Effector memory CD8-positive, alpha-beta T cell (primary cell): Measurements from ENCODE around the gene PSMB7.
A peak's percentile ranks its signal among the peaks of the same experiment; 100 is the strongest.

ENCODE experiments used
- ATAC-seq: fragments of 150-1000 bp; cut with Tn5 transposase; replicated peaks from 2 replicates; pipeline ENCODE4 v1.10.0; 2021; ENCODE audit warnings: mild to moderate bottlenecking, moderate library complexity
- DNase-seq, 3 experiments: peaks; one replicate each; pipeline ENCODE4 v3.0.0; 2021
- H3K27ac Mint-ChIP-seq, 2 donors: one replicate each; pipeline ENCODE4 v1.8.0; 2022; ENCODE audit warnings: mild to moderate bottlenecking in 2 of 2, mixed read lengths in 2 of 2, moderate library complexity in 2 of 2
- H3K27me3 Mint-ChIP-seq, 2 donors: one replicate each; pipeline ENCODE4 v1.8.0; 2022; ENCODE audit warnings: mixed read lengths in 2 of 2
- H3K36me3 Mint-ChIP-seq: one replicate; pipeline ENCODE4 v1.8.0; 2022; ENCODE audit warnings: mild to moderate bottlenecking, moderate library complexity, mixed read lengths; ENCODE audit not compliant: insufficient read depth
- H3K4me1 Mint-ChIP-seq, 2 donors: one replicate each; pipeline ENCODE4 v1.8.0; 2022; ENCODE audit warnings: low read depth in 2 of 2, mixed read lengths in 2 of 2
- H3K4me3 Mint-ChIP-seq, 2 donors: one replicate each; pipeline ENCODE4 v1.8.0; 2022; ENCODE audit warnings: mild to moderate bottlenecking in 2 of 2, mixed read lengths in 2 of 2, moderate library complexity in 2 of 2
- H3K9me3 Mint-ChIP-seq, 2 donors: one replicate each; pipeline ENCODE4 v1.8.0; 2022; ENCODE audit warnings: mixed read lengths in 2 of 2

Gene PSMB7

GRCh38 chr9:124344291-124345050 is 70.8 kb downstream of the PSMB7 start:
- H3K27ac Mint-ChIP-seq, result peak overlapping the region in 1 of 2 donors; percentile 46

DNA sequence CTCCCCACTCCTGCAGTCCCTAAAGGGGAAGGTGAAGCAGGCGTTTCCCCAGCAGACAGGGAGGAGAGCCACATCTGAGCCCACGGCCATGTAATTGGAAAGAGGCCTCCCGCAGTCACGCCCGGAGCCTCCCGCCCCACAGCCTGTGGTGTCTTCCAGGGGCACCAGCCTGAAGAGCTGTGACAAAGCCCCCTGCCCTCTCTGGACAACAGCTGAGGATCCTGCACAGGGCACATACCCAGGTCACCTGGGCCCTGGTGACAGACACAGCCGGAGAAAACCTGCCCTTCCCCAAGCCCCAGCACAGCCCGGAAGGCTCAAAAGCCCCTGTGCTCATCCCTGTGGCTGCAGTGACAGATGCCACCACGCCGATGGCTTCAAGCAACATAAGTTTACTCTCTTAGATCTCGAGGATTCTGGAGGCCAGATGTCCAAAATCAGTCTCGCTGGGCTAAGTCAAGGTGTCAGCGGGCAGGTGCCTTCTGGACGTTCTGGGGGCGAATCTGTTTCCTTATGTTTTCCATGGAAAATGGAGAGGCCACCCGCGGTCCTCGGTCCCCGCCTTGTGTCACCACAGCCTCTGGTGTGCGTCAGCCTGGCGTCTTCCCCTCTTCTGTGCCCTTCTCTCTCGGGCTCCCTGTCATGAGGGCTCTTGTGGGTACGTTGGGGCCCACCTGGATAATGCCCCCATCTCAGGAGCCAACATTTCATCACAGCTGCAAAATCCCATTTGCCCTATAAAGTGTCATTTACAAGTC is 71.5 kb downstream of the PSMB7 start:
- no peaks in the 10 kb centered on the region for H3K27me3 Mint-ChIP-seq
- peaks cover 14% of the 10 kb centered on the region for H3K36me3 Mint-ChIP-seq
- H3K4me3 Mint-ChIP-seq, result no peak overlapping the region
- no peaks in the 10 kb centered on the region for H3K9me3 Mint-ChIP-seq
- H3K4me1 Mint-ChIP-seq, result peaks cover 0 to 1% of the 10 kb centered on the region in 2 donors
- no peak for ATAC-seq
- DNase-seq, result no peak
- peak overlapping the region in 1 of 2 donors; percentile 46 for H3K27ac Mint-ChIP-seq

More at GRCh38 chr9:124344291-124345050, 70.8 kb downstream of the PSMB7 start:
- Mint-ChIP-seq H3K4me1 (peaks cover 0 to 1% of the 10 kb centered on the region in 2 donors), H3K9me3 (no peaks in the 10 kb centered on the region), H3K36me3 (peaks cover 18% of the 10 kb centered on the region), H3K27me3 (no peaks in the 10 kb centered on the region), H3K4me3 (no peak overlapping the region)
- DNase-seq (no peak), ATAC-seq (no peak)

DNA sequence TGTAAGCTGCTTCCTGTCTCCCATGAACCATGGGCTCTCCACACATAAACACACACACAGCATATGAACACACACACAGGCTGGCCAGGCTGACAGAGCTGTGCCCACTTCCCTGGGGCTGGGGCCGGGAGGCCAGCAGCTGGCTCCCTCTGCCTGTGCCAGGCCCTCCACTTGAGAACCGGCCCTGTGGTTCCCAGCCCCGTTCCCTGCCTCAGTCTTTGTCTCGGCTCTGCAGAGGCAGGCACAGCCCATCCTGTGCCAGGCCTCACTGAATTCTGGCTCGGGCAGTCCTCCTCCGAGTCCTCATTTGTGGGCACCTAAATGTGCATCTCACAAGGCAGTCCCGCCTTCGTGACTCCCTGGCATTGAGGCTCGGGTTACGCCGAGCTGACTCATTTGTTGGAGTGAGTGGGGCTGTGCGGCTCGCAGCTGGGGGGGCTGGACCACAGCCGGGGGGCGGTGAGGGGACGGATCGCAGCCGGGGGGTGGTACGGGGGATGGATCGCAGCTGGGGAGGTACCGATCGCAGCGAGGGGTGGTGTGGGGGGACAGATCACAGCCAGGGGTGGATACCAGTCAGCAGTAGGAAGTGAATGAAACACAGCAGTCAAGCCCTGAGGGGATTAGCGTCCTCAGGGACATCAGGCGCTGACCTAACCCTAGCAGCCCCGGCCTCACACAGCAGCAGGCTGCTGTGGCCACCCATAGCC is 72.3 kb downstream of the PSMB7 start:
- ATAC-seq (no peak), DNase-seq (no peak)
- Mint-ChIP-seq H3K36me3 (peaks cover 10% of the 10 kb centered on the region), H3K27ac (no peak overlapping the region), H3K27me3 (no peaks in the 10 kb centered on the region), H3K4me3 (no peak overlapping the region), H3K9me3 (no peaks in the 10 kb centered on the region), H3K4me1 (peaks cover 0 to 1% of the 10 kb centered on the region in 2 donors)

GRCh38 chr9:124342402-124342775 is 72.9 kb downstream of the PSMB7 start:
- DNase-seq (no peak), ATAC-seq (no peak)
- peaks cover 10% of the 10 kb centered on the region for H3K36me3 Mint-ChIP-seq
- no peak overlapping the region for H3K4me3 Mint-ChIP-seq
- no peak overlapping the region for H3K27ac Mint-ChIP-seq
- no peaks in the 10 kb centered on the region for H3K27me3 Mint-ChIP-seq
- H3K4me1 Mint-ChIP-seq, result peaks cover 0 to 1% of the 10 kb centered on the region in 2 donors
- no peaks in the 10 kb centered on the region for H3K9me3 Mint-ChIP-seq

DNA sequence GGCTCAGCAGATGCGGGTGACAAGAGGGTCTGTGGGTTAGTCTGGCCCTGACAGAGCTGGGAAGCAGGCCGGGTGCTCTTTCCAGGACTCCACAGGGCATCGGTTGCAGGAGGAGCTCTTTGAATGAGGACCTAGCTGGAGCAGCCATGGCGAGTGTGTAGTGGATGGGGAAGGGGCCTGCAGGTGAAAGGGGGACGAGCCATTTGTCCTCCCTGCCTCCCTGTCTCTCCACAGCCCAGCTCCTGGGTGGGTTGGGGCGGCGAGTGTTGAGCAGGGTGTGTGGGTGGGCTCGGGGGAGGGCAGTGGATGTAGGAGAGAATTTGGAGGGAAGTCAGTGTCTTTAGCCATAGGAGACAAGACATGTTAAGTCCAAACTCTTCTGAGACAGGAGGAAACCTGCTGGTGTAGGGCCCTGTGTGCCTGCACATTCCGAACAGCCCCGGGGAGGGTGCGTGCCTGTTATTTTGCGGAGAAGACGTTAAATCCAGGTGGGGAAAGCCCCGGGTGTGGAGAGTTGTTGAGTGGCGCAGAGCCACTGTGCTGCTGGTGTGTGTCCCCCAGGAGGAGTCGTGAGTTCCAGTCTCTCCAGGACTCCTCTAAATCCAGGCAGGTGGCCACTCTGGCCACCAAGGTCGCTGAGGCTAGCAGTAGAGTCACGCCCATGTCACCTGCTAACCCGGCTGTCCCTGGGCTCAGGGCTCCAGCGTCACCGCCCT is 73.6 kb downstream of the PSMB7 start:
- peak overlapping the region; percentile 49 to 76 for H3K27ac Mint-ChIP-seq
- ATAC-seq, result no peak

GRCh38 chr9:124340219-124341069 is 74.8 kb downstream of the PSMB7 start:
- Mint-ChIP-seq H3K9me3 (no peaks in the 10 kb centered on the region), H3K4me3 (no peak overlapping the region), H3K27me3 (no peaks in the 10 kb centered on the region), H3K4me1 (peaks cover 0 to 1% of the 10 kb centered on the region in 2 donors), H3K27ac (peak overlapping the region in 1 of 2 donors; percentile 76), H3K36me3 (peaks cover 3% of the 10 kb centered on the region)
- DNase-seq (no peak), ATAC-seq (no peak)

More for the DNA sequence above, 73.6 kb downstream of the PSMB7 start:
- Mint-ChIP-seq H3K36me3 (peaks cover 7% of the 10 kb centered on the region), H3K9me3 (no peaks in the 10 kb centered on the region), H3K4me1 (peaks cover 0 to 1% of the 10 kb centered on the region in 2 donors), H3K4me3 (no peak overlapping the region), H3K27me3 (no peaks in the 10 kb centered on the region)
- no peak for DNase-seq

- Mint-ChIP-seq H3K27ac (no peak overlapping the region), H3K36me3 (peaks cover 3% of the 10 kb centered on the region), H3K27me3 (no peaks in the 10 kb centered on the region), H3K4me3 (no peak overlapping the region), H3K4me1 (peaks cover 0 to 1% of the 10 kb centered on the region in 2 donors), H3K9me3 (no peaks in the 10 kb centered on the region)
- ATAC-seq, result no peak
- no peak for DNase-seq
Measured at GRCh38 chr9:124339603-124340146, 75.6 kb downstream of the PSMB7 start.

- H3K9me3 Mint-ChIP-seq, result no peaks in the 10 kb centered on the region
- ATAC-seq (no peak), DNase-seq (no peak)
- H3K27me3 Mint-ChIP-seq, result no peaks in the 10 kb centered on the region
- H3K4me3 Mint-ChIP-seq, result no peak overlapping the region
- peaks cover 3% of the 10 kb centered on the region for H3K36me3 Mint-ChIP-seq
- no peak overlapping the region for H3K27ac Mint-ChIP-seq
- H3K4me1 Mint-ChIP-seq, result peaks cover 0 to 1% of the 10 kb centered on the region in 2 donors
Measured at GRCh38 chr9:124337562-124337961, 77.7 kb downstream of the PSMB7 start.

- Mint-ChIP-seq H3K27me3 (no peaks in the 10 kb centered on the region), H3K4me1 (peaks cover 0 to 1% of the 10 kb centered on the region in 2 donors), H3K9me3 (no peaks in the 10 kb centered on the region), H3K27ac (no peak overlapping the region), H3K4me3 (no peak overlapping the region), H3K36me3 (peaks cover 3% of the 10 kb centered on the region)
- ATAC-seq (no peak), DNase-seq (no peak)
Measured at GRCh38 chr9:124335320-124335707, 79.9 kb downstream of the PSMB7 start.

DNA sequence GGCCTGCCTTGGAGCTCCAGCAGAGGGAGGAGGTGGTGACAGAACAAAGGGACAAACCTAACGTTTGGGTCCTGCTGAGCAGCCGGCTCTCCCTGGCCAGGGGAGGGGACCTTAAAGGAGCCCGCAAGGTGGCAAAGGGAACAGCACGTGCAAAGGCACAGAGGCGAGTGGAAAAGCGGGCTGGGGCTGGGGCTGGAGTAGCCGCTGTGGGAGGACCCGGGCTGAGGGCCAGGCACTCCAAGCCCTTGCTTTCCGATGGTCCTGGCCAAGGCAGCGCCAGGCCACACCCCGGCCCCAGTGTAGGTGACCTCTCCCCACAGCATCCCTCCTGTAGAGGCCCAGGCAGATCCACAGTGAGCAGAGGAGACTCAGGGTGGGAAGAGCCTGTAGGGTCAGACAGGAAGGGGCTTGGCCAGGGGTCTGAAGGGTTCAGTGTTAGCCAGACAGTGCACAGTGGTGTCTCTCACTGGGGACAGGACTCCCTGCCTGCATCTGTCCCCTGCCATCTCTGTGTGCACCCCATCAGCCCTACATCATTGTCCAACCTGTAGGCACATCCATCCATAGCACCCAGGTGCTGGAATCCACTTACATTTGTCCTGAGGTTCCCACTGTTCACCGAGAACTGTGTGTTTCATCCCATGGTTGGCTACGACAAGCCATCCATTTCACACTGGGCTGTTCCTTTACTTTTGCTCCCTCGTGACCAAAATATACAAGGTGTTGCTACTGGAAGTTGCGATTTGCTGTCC is 80.5 kb downstream of the PSMB7 start:
- ATAC-seq (no peak), DNase-seq (no peak)
- Mint-ChIP-seq H3K36me3 (peaks cover 3% of the 10 kb centered on the region), H3K27ac (no peak overlapping the region), H3K9me3 (no peaks in the 10 kb centered on the region), H3K4me3 (no peak overlapping the region), H3K27me3 (no peaks in the 10 kb centered on the region), H3K4me1 (no peaks in the 10 kb centered on the region)

GRCh38 chr9:124333203-124333579 is 82.1 kb downstream of the PSMB7 start:
- Mint-ChIP-seq H3K4me1 (no peaks in the 10 kb centered on the region), H3K9me3 (no peaks in the 10 kb centered on the region), H3K27ac (no peak overlapping the region), H3K27me3 (no peaks in the 10 kb centered on the region), H3K4me3 (no peak overlapping the region), H3K36me3 (peaks cover 6% of the 10 kb centered on the region)
- ATAC-seq (no peak), DNase-seq (no peak)
